ENCODE results near the gene RTBDN.

GRCh38 chr19:12791345-12792050 is 42.9 kb downstream of the RTBDN start, which contains the start of gene JUNB:
- TF ChIP-seq CTCF (IDR thresholded peaks at IDR 0.05): peak in 4 of 6 experiments; percentile 18 to 32 (median 26)
- peak; percentile 97 to 100 (median 100) for TF ChIP-seq POLR2A (IDR thresholded peaks at IDR 0.05)

Data from esophagus squamous epithelium (tissue), 4 donors.